Thoracic aorta (tissue), 2 donors: ENCODE measurements around the gene MS4A8. TPM values are rescaled to one million over a fixed set of nuclear protein-coding genes. Genes with fewer than 3 reads are reported as not detected.

ENCODE experiments used
- ATAC-seq: fragments of 150-250 bp; one replicate; pipeline ENCODE4 v1.8.0; 2017; ENCODE audit warnings: low read depth; ENCODE audit not compliant: insufficient number of reproducible peaks, low FRiP score
- DNase-seq: peaks from one replicate; pipeline ENCODE4 v3.0.0-alpha.2; 2020; ENCODE audit warnings: low spot score
- H3K27ac ChIP-seq, 2 donors: fragments of 200-600 bp; sonication (generic); 1 replicate in 1 of 2; 2 replicates in 1 of 2; pipeline ENCODE4 v1.5.1; 2016; ENCODE audit warnings: mild to moderate bottlenecking in 2 of 2, moderate library complexity in 2 of 2
- H3K27me3 ChIP-seq: fragments of 200-600 bp; sonication (generic); replicated peaks from 2 replicates; pipeline ENCODE4 v1.6.0; 2016; ENCODE audit warnings: mild to moderate bottlenecking; ENCODE audit not compliant: insufficient read depth
- H3K36me3 ChIP-seq: fragments of 200-600 bp; sonication (generic); one replicate; pipeline ENCODE4 v1.5.1; 2016
- H3K4me1 ChIP-seq, 2 donors: fragments of 200-600 bp; sonication (generic); 1 replicate in 1 of 2; 2 replicates in 1 of 2; pipeline versions ENCODE4 v1.5.1 to v1.6.0; 2016; ENCODE audit warnings: low read depth in 2 of 2, mild to moderate bottlenecking in 1 of 2; ENCODE audit not compliant: control insufficient read depth in 1 of 2
- H3K4me3 ChIP-seq: fragments of 200-600 bp; sonication (generic); 2 replicates; pipeline ENCODE4 v1.5.1; 2016; ENCODE audit warnings: mild to moderate bottlenecking
- H3K9me3 ChIP-seq: fragments of 200-600 bp; sonication (generic); 2 replicates; pipeline ENCODE4 v1.5.1; 2016
- total RNA-seq, 2 donors: library from RNA; depleted of rRNA; stranded (reverse); fragments of >200 nt; gene quantifications; one replicate each; pipeline versions ENCODE4 v1.1.0 to v1.2.3, GENCODE V29; 2016
- TF ChIP-seq, protein P1 (sequence below): fragments of 200-600 bp; sonication (generic); IDR thresholded peaks from one replicate; pipeline ENCODE4 v1.5.1; 2019; ENCODE audit warnings: antibody characterized with exemption

Gene MS4A8
- total RNA-seq, 2 donors from 2014 or later: not detected

GRCh38 chr11:60763692-60764369 is 64.4 kb downstream of the MS4A8 start:
- DNase-seq: no peak
- TF ChIP-seq, protein P1, sequence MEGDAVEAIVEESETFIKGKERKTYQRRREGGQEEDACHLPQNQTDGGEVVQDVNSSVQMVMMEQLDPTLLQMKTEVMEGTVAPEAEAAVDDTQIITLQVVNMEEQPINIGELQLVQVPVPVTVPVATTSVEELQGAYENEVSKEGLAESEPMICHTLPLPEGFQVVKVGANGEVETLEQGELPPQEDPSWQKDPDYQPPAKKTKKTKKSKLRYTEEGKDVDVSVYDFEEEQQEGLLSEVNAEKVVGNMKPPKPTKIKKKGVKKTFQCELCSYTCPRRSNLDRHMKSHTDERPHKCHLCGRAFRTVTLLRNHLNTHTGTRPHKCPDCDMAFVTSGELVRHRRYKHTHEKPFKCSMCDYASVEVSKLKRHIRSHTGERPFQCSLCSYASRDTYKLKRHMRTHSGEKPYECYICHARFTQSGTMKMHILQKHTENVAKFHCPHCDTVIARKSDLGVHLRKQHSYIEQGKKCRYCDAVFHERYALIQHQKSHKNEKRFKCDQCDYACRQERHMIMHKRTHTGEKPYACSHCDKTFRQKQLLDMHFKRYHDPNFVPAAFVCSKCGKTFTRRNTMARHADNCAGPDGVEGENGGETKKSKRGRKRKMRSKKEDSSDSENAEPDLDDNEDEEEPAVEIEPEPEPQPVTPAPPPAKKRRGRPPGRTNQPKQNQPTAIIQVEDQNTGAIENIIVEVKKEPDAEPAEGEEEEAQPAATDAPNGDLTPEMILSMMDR: no peak
- H3K4me1 ChIP-seq: no peaks in the 10 kb centered on the region

DNA sequence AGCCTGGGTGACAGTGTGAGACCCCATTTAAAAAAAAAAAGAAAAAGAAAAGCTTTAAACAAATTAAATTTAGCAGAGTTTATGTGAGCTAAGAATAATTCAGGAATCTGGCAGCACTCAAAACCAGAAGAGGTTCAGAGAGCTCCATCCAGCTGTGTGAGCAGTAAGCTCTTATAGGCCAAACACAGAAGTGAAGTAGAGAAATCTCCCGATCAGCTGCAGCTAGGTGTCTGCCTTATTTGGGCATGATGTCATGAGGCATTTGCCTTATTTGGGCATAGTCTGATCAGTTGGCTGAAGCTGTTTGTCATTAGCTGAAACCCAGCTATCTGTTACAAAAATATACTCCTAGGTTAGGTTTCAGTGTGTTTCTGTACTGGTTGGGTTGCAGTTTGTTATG is 65.5 kb downstream of the MS4A8 start:
- no peaks in the 10 kb centered on the region for H3K4me1 ChIP-seq
- H3K27me3 ChIP-seq: no peaks in the 10 kb centered on the region
- DNase-seq: no peak
- H3K9me3 ChIP-seq: no peaks in the 10 kb centered on the region
- no peak for ATAC-seq
- no peak overlapping the region for H3K4me3 ChIP-seq
- TF ChIP-seq, protein P1: no peak
- H3K36me3 ChIP-seq: no peaks in the 10 kb centered on the region
- H3K27ac ChIP-seq: no peak overlapping the region

More at GRCh38 chr11:60763692-60764369, 64.4 kb downstream of the MS4A8 start:
- Histone ChIP-seq H3K27me3 (no peaks in the 10 kb centered on the region), H3K27ac (no peak overlapping the region), H3K4me3 (no peak overlapping the region), H3K9me3 (no peaks in the 10 kb centered on the region), H3K36me3 (no peaks in the 10 kb centered on the region)
- no peak for ATAC-seq

DNA sequence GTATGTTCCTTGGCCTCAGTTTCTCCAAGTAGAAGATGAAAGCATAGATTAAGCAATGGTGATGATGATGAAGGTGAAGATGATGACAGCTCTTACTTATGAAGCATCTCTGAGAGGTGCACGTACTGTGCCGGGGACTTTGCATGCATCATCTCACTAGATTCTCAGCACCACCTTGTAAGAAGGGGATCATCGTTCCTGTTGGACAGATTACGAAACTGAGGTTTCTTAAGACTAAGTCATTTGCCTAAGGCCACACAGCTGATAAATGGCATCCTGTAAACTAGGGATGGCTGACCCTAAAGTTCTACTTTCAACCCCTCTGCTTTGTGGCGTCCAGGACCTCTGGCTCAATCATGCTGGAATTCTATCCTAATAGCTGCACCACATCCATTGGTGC is 65.9 kb downstream of the MS4A8 start:
- TF ChIP-seq, protein P1: no peak
- Histone ChIP-seq H3K9me3 (no peaks in the 10 kb centered on the region), H3K36me3 (no peaks in the 10 kb centered on the region), H3K27ac (no peak overlapping the region), H3K4me1 (no peaks in the 10 kb centered on the region), H3K27me3 (no peaks in the 10 kb centered on the region), H3K4me3 (no peak overlapping the region)
- no peak for ATAC-seq
- DNase-seq: no peak

Other genes with a start within 250 kb of the MS4A8 start
- under 1 TPM in 1 of 2 donors, not detected in 1; 0.35 TPM for gene MS4A1, start 243.8 kb upstream of the MS4A8 start, total RNA-seq
- gene MS4A12, start 206.8 kb upstream of the MS4A8 start, total RNA-seq: not detected
- gene MS4A13, start 184.2 kb upstream of the MS4A8 start, total RNA-seq: not detected
- gene MS4A18, start 25.1 kb downstream of the MS4A8 start, total RNA-seq: not detected
- gene MS4A15, start 57.3 kb downstream of the MS4A8 start, total RNA-seq: not detected
- not detected for gene MS4A10, start 85.7 kb downstream of the MS4A8 start, total RNA-seq
- gene CCDC86, start 142.5 kb downstream of the MS4A8 start, total RNA-seq: 10 to 100 TPM; 13.5 to 23.8 TPM
- gene PTGDR2, start 156.3 kb downstream of the MS4A8 start, total RNA-seq: under 1 TPM; 0.21 to 0.68 TPM
- gene ZP1, start 167.9 kb downstream of the MS4A8 start, total RNA-seq: not detected
- gene PRPF19, start 207.0 kb downstream of the MS4A8 start, total RNA-seq: 10 to 100 TPM; 42.0 to 52.2 TPM
- 100 to 1,000 TPM; 158 to 213 TPM for gene TMEM109, start 214.5 kb downstream of the MS4A8 start, total RNA-seq
- 1 to 10 TPM; 7.7 to 8.4 TPM for gene TMEM132A, start 224.8 kb downstream of the MS4A8 start, total RNA-seq